Fibroblast of the conjunctiva (primary cell): ENCODE measurements around the gene ATG2A.

Source experiments
- DNase-seq: peaks from one replicate; pipeline ENCODE4 v3.0.0-alpha.2; 2010; ENCODE audit warnings: low read depth

The ATG2A gene

GRCh38 chr11:64924910-64925284 lies 7.9 kb upstream of the ATG2A start:
- DNase-seq, result no peak

- peak; percentile 93 for DNase-seq
Observed at GRCh38 chr11:64923944-64924909, 7.2 kb upstream of the ATG2A start, which contains the start of gene PPP2R5B. Gene PPP2R5B, plus strand, starts transcription at chr11:64924689. Its CDS starts 1,046 bp downstream, at chr11:64925735.

- DNase-seq, result no peak
Observed at GRCh38 chr11:64923151-64923661, 6.2 kb upstream of the ATG2A start.

- no peak for DNase-seq
Observed at GRCh38 chr11:64921384-64921783, 4.4 kb upstream of the ATG2A start.

GRCh38 chr11:64920124-64920523 lies 3.1 kb upstream of the ATG2A start:
- no peak for DNase-seq

GRCh38 chr11:64919627-64920026 lies 2.6 kb upstream of the ATG2A start:
- no peak for DNase-seq

GRCh38 chr11:64918017-64918416 lies 1.0 kb upstream of the ATG2A start:
- peak; percentile 21 for DNase-seq

- DNase-seq, result no peak
Observed at GRCh38 chr11:64917663-64917995, 620 bp upstream of the ATG2A start.

- no peak for DNase-seq
Observed at GRCh38 chr11:64916040-64916774, 802 bp downstream of the ATG2A start.

- DNase-seq, result no peak
Observed at GRCh38 chr11:64915376-64915887, 1.6 kb downstream of the ATG2A start.

GRCh38 chr11:64914123-64914522 lies 2.9 kb downstream of the ATG2A start:
- no peak for DNase-seq

- no peak for DNase-seq
Observed at GRCh38 chr11:64913171-64913727, 3.8 kb downstream of the ATG2A start.

- no peak for DNase-seq
Observed at GRCh38 chr11:64911689-64912088, 5.3 kb downstream of the ATG2A start.

GRCh38 chr11:64911142-64911541 lies 5.9 kb downstream of the ATG2A start:
- no peak for DNase-seq

- DNase-seq, result no peak
Observed at GRCh38 chr11:64910451-64911093, 6.4 kb downstream of the ATG2A start.

GRCh38 chr11:64909653-64910343 lies 7.2 kb downstream of the ATG2A start:
- no peak for DNase-seq

GRCh38 chr11:64908766-64909165 lies 8.2 kb downstream of the ATG2A start:
- no peak for DNase-seq

- DNase-seq, result no peak
Observed at GRCh38 chr11:64906314-64906635, 10.7 kb downstream of the ATG2A start.

- DNase-seq, result no peak
Observed at GRCh38 chr11:64905516-64906313, 11.3 kb downstream of the ATG2A start.

GRCh38 chr11:64903291-64903833 lies 13.6 kb downstream of the ATG2A start:
- DNase-seq, result no peak
